SK-N-MC (cell line): Measurements from ENCODE around the gene DOC2B.

ENCODE experiments used
- EZH2 ChIP-seq: fragments of 200-600 bp; sonication (generic); IDR thresholded peaks from one replicate; pipeline ENCODE4 v1.6.1; 2017; ENCODE audit warnings: antibody characterized with exemption
- POLR2AphosphoS5 ChIP-seq: IDR thresholded peaks from 2 replicates; pipeline ENCODE4 v1.6.1; 2012; ENCODE audit warnings: mild to moderate bottlenecking, low read depth, low read length, borderline replicate concordance

DNA sequence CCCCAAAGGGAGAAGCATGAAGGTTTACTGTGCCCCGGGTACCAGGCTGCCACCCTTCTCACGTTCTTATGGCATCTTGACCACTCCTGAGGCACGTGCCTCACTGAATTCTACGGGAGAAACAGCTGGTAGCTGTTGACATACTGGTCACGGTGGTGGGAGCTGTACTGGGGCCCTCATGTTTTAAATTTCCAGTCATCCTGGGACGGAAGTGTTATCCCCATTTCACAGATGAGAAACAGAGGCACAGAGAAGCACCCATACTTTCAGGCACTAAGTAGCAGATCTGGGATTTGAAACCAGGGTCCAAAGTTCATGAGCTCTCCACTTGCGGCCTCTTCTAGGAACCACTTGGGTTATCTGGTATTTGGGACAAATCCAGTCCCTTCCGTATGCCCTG is 26.3 kb upstream of the DOC2B start:
- TF ChIP-seq POLR2AphosphoS5 (no peak), EZH2 (no peak)
